ENCODE data around the gene EIF3D.

Gene EIF3D

DNA sequence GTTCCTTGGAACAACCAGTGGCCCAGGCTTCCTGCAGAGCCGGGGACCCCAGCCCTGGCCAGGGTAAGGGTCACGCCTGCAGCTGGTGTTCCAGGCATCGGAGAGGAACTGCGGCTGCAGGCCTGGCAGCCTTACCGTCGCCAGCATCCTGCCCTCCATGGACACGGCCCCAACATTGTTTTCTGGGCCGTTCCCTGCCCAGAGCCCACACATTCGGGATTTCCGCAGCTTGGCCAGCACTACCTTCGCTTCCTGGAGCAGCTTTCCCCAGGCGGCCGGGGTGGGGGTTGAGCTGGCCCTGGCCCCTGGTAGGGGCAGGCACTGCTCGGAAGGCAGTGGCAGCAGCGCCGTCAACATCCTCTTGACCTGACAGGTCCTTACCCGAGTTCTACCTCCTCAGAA lies 65.2 kb downstream of the EIF3D start:
- DNase-seq: no peak

DNA sequence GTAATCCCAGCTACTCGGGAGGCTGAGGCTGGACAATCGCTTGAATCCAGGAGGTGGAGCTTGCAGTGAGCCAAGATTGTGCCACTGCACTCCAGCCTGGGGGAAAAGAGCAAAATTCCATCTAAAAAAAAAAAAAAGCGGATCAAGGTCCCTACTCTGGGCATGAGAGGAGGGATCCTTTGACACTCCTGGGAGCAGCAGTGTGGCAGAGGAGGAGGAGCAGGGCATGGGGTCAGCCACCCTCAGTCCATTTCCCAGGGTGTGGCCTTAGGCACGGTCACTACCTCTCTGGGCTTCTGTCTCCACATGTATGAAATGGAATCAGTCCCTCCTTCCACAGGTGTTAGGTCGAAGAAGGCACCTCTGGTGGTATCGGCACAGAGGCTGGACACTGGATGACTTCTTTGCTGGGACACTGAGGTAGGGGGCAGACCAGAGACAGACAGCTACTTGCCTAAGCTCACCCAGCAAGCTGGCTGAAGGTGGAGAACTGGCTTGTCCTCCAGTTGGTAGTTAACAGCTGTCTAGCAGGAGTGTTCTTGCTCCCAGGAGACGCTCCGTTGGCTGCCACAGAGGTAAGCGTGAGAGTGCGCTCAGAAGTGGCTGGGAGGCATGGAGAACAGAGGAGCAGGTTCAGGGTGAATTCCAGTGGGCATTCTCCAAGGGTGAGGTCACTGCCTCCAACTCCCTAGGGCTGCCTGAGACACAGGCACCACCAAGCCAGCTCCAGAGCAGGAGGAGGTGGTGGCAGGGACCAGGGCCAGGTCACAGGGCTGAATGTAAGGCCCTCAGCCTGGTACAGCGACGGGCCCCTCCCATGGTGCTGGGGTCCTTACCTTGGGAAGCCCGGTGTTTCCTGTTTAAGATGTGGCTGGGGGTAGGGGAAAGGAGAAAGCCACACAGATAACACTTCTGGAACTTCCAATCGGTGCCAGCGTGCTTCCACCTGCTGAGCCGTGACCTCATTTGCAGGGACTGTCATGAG lies 67.0 kb downstream of the EIF3D start:
- DNase-seq: no peak
